ENCODE measurements around the gene CFL1. TPM values are rescaled to one million over a fixed set of nuclear protein-coding genes. Genes with fewer than 3 reads are reported as not detected.
"Not testable (repeated sequence)": the region's sequence is repeated elsewhere in the genome, so short reads cannot be mapped to it uniquely, and the experiment has no call there.

The CFL1 gene
- total RNA-seq, 8 experiments from 2014 or later, result 482 to 1,056 (median 733) TPM

DNA sequence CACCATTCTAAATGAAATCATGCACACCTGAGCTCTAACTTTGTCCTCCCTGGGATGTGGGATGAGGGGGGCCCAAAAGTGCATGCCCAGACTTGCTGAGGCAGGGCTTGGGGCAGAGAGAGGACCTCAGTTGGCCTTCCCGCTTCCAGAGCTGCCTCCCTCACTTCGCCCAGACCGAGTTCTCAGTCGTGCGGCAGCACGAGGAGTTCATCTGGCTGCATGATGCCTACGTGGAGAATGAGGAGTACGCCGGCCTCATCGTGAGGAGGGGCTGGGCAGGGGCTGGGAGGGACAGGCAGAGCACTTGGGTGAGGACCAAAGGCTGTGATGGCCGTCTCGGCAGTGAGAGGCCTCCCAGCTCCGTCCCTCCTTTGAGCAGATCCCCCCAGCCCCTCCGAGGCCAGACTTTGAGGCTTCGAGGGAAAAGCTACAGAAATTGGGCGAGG is 8.2 kb downstream of the CFL1 start:
- H3K4me3 ChIP-seq, result no peak overlapping the region
- peak in 4 of 8 experiments; percentile 0 to 10 (median 7) for ATAC-seq (replicated peaks in 6 of 8)
- H3K4me1 ChIP-seq (replicated peaks in 1 of 2), result no peaks in the 10 kb centered on the region
- no peak overlapping the region for H3K27ac ChIP-seq
- in situ Hi-C loops (cut with MboI; ENCODE audit: low pct_unique_long_range_greater_than_20kb in 2 of 9, low sequenced_read_pairs in 9 of 9, unreplicated experiment in 9 of 9), result no loop called here
- WGBS, 10 experiments, result 0 to 80% (median 59%) methylated on average over 1 to 5 of the region's 16 CpGs; no CpG with 5 or more reads in 4 of the 10 experiments

DNA sequence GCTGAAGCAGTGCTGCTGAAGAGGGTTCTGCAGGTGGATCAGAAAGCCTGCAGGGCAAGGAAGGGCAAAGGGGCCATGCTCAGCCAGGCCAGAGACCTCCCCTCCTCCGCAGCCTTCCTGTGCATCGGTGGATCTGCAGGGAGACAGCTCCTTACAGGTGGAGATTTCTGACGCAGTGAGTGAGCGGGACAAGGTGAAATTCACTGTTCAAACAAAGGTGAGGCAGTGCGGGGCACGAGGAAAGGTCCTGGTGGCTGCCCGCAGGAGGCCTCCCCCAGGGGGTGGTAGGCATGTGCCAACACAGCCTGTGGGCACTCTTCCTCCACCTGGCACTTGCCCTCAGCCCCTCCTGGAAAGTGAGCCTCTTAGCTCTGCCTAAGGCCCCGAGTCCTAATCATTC is 8.6 kb downstream of the CFL1 start:
- H3K4me3 ChIP-seq, result no peak overlapping the region
- no peaks in the 10 kb centered on the region for H3K4me1 ChIP-seq (replicated peaks in 1 of 2)
- ATAC-seq (replicated peaks in 6 of 8), result peak in 2 of 8 experiments; percentile 1 to 5
- H3K27ac ChIP-seq, result no peak overlapping the region
- WGBS, 10 experiments, result 67 to 100% (median 75%) methylated on average over 1 to 6 of the region's 8 CpGs; no CpG with 5 or more reads in 5 of the 10 experiments
- in situ Hi-C loops (cut with MboI; ENCODE audit: low pct_unique_long_range_greater_than_20kb in 2 of 9, low sequenced_read_pairs in 9 of 9, unreplicated experiment in 9 of 9), result no loop called here

DNA sequence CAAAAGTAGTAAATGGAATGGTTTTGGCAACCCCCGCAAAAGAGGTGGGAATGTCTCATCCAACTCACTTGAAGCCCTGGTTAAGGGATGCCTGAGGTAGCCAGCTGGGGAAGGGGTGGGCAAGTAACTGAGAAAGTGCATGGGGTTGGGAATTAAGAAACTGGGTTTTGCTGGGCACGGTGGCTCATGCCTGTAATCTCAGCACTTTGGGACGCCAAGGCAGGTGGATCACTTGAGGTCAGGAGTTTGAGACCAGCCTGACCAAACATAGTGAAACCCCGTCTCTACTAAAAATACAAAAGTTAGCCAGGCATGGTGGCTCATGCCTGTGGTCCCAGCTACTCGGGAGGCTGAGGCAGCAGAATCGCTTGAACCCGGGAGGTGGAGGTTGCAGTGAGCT is 9.3 kb downstream of the CFL1 start:
- ATAC-seq (replicated peaks in 6 of 8); H3K4me3 ChIP-seq; in situ Hi-C loops (cut with MboI; ENCODE audit: low pct_unique_long_range_greater_than_20kb in 2 of 9, low sequenced_read_pairs in 9 of 9, unreplicated experiment in 9 of 9); H3K4me1 ChIP-seq (replicated peaks in 1 of 2); H3K27ac ChIP-seq: not testable (repeated sequence)
- WGBS, 10 experiments, result 0 to 100% (median 68%) methylated on average over 1 to 5 of the region's 7 CpGs; no CpG with 5 or more reads in 4 of the 10 experiments

DNA sequence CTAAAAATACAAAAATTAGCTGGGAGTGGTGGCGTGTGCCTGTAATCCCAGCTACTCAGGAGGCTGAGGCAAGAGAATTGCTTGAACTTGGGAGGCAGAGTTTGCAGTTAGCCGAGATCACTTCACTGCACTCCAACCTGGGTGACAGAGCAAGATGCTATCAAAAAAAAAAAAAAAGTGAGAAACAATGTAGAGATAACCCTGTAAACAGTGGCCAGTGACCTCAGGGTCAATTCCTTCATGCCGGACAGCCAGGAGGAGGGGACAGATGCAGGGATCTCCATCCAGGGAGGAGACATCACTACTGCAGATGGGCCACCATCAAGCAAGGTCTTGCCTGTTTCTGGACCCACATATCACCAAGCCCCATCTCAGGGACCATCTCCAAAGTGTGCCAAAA is 10.2 kb downstream of the CFL1 start:
- H3K4me1 ChIP-seq (replicated peaks in 1 of 2), result no peaks in the 10 kb centered on the region
- in situ Hi-C loops (cut with MboI; ENCODE audit: low pct_unique_long_range_greater_than_20kb in 2 of 9, low sequenced_read_pairs in 9 of 9, unreplicated experiment in 9 of 9), result no loop called here
- H3K4me3 ChIP-seq, result no peak overlapping the region
- ATAC-seq (replicated peaks in 6 of 8), result peak in 1 of 8 experiments; percentile 0
- no peak overlapping the region for H3K27ac ChIP-seq
- WGBS, 10 experiments, result 62 to 100% (median 88%) methylated on average over 1 to 3 of the region's 3 CpGs; no CpG with 5 or more reads in 3 of the 10 experiments

DNA sequence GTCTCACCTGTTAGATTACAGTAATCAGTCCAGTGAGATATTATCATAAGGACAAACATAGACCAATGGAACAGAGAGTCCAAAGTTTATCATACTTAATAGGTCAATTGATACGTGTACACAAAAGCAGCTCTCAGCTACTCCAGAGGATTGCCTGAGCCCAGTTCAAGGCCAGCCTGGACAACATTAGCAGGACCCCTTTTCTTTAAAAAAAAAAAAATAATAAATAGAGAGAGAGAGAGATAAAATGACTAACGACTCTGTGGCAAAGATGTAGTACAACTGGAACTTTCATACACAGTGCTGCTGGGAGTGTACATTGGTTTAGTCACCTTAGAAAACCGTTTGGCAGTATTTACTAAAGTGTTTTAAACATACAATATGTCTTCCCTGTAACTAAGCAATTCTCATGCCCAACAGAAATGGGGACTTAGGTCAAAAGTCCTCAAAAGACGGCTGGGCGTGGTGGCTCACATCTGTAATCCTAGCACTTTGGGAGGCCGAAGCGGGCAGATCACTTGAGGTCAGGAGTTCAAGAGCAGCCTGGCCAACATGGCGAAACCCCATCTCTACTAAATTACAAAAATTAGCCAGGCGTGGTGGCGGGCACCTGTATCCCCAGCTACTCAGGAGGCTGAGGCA is 13.6 kb downstream of the CFL1 start:
- 62 to 94% (median 78%) methylated on average over 1 to 8 of the region's 10 CpGs for WGBS, 10 experiments
- ATAC-seq (replicated peaks in 6 of 8), result no peak
- Histone ChIP-seq H3K4me1 (replicated peaks in 1 of 2) (no peaks in the 10 kb centered on the region), H3K27ac (no peak overlapping the region), H3K4me3 (no peak overlapping the region)
- in situ Hi-C loops (cut with MboI; ENCODE audit: low pct_unique_long_range_greater_than_20kb in 2 of 9, low sequenced_read_pairs in 9 of 9, unreplicated experiment in 9 of 9), result no loop called here

DNA sequence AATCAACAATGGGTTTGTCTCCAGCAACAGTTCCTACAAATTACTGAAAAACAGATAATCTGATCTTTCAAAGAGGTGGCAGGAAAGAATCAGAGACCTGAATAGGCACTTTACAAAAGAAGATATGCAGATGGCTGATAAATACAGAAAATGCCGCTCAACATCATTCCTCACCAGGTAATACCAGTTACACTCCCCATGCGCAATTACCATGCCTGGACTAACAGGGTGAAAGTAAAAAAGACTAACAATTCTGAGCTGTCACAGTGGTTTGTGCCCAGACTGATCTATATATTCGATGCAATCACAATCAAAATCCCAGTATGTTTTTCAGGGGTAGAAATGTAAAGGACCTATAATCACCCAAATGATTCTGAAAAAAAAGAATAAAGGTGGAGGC is 14.2 kb downstream of the CFL1 start:
- Histone ChIP-seq H3K4me3 (no peak overlapping the region), H3K4me1 (replicated peaks in 1 of 2) (no peaks in the 10 kb centered on the region), H3K27ac (no peak overlapping the region)
- 62 to 100% (median 98%) methylated on average over 1 to 3 of the region's 3 CpGs; no CpG with 5 or more reads in 2 of the 10 experiments for WGBS, 10 experiments
- ATAC-seq (replicated peaks in 6 of 8), result no peak
- in situ Hi-C loops (cut with MboI; ENCODE audit: low pct_unique_long_range_greater_than_20kb in 2 of 9, low sequenced_read_pairs in 9 of 9, unreplicated experiment in 9 of 9), result no loop called here

DNA sequence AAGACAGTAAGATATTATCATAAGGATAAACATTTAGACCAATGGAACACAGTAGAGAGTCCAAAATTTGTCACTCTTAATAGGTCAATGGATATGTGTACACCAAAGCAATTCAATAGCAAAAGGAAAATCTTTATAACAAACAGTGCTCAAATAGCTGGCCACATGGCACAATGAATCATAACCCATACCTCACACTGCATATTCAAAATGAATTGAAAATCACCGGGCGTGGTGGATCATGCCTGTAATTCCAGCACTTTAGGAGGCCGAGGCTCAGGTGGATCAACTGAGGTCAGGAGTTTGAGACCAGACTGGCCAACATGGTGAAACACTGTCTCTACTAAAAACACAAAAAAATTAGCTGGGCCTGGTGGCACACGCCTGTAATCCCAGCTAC is 15.8 kb downstream of the CFL1 start:
- ATAC-seq (replicated peaks in 6 of 8), result peak in 3 of 8 experiments; percentile 9 to 88 (median 80)
- Histone ChIP-seq H3K4me3 (no peak overlapping the region), H3K4me1 (replicated peaks in 1 of 2) (no peaks in the 10 kb centered on the region), H3K27ac (no peak overlapping the region)
- WGBS, 10 experiments, result 0 to 100% (median 77%) methylated on average over 1 to 3 of the region's 4 CpGs; no CpG with 5 or more reads in 4 of the 10 experiments
- in situ Hi-C loops (cut with MboI; ENCODE audit: low pct_unique_long_range_greater_than_20kb in 2 of 9, low sequenced_read_pairs in 9 of 9, unreplicated experiment in 9 of 9), result no loop called here

DNA sequence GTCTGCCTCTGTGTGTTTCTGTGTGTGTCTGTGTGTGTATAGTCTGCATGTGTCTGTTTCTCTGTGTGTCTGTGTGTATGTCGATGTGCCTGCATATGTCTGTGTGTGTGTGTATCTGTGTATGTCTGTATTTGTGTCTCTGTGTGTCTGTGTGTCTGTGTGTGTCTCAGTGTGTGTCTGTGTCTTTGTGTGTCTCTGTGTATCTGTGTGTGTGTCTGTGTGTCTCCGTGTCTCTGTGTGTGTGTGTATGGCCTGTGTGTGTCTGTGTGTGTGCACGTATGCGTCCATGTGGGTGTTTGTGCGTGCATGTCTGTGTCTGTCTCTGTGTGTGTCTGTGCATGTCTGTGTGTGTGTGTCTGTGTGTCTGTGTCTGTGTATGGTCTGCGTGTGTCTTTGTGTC is 23.8 kb downstream of the CFL1 start:
- peaks cover 4 to 11% of the 10 kb centered on the region in 2 donors for H3K4me1 ChIP-seq (replicated peaks in 1 of 2)
- WGBS, 10 experiments, result 0 to 20% (median 0%) methylated on average over 1 to 4 of the region's 6 CpGs; no CpG with 5 or more reads in 7 of the 10 experiments
- in situ Hi-C loops (cut with MboI; ENCODE audit: low pct_unique_long_range_greater_than_20kb in 2 of 9, low sequenced_read_pairs in 9 of 9, unreplicated experiment in 9 of 9), result no loop called here
- no peak overlapping the region for H3K27ac ChIP-seq
- H3K4me3 ChIP-seq, result peak overlapping the region; percentile 52 to 72 (median 67)
- peak in 2 of 8 experiments; percentile 8 to 26 for ATAC-seq (replicated peaks in 6 of 8)

DNA sequence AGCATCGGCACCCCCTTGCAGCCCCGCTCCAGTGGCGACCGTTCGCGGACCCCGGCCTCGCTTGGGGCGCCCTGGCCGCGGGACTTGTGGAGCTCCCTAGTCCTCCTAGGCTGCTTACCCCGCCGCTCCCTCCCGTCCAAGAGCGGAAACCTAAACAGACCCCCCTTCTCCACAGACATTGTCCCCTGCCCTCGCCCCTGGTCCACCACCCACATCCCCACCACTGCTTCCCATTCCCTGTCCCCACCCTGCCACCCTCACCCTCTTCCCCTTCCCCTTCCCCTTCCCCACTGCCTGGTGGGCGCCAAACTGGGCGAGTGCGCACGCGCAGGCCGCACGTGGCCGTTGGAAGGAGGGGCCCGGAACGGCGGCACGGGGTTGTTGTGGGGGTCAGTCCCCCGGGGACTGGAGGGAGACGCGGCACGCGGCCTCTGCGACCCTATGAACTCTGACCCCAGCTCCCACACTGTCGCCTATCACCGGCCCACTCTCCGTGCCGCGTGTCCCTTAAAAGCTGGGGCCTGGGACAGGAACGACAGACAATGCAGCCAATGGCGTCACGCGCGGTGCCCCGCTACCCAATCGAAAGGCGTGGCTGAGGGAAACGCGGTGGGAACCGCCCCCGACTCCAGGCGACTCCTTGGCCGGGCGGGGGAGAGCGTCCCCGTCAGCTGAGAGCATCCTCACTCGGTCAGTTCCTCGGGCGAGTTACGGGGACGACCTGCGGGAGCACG is 24.5 kb downstream of the CFL1 start, which contains the start of gene SNX32:
TSS of gene SNX32 (plus strand) at position 667 of the 734 bp plus-strand sequence. CDS start 103 bp downstream, outside the sequence.
- 0 to 7% (median 3%) methylated on average over 3 to 12 of the region's 63 CpGs; no CpG with 5 or more reads in 6 of the 10 experiments for WGBS, 10 experiments

DNA sequence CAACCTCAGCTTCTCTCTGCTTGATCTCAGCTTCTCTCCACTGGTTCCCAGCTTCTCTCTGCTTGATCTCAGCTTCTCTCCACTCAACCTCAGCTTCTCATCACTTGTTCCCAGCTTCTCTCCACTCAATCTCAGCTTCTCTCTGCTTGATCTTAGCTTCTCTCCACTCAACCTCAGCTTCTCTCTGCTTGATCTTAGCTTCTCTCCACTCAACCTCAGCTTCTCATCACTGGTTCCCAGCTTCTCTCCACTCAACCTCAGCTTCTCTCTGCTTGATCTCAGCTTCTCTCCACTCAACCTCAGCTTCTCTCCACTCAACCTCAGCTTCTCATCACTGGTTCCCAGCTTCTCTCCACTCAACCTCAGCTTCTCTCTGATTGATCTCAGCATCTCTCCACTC is 25.7 kb downstream of the CFL1 start:
- H3K27ac ChIP-seq; in situ Hi-C loops (cut with MboI; ENCODE audit: low pct_unique_long_range_greater_than_20kb in 2 of 9, low sequenced_read_pairs in 9 of 9, unreplicated experiment in 9 of 9); H3K4me3 ChIP-seq; ATAC-seq (replicated peaks in 6 of 8): not testable (repeated sequence)
- H3K4me1 ChIP-seq (replicated peaks in 1 of 2), result peaks cover 4 to 11% of the 10 kb centered on the region in 2 donors

More for the DNA sequence above, 24.5 kb downstream of the CFL1 start, which contains the start of gene SNX32:
- Histone ChIP-seq H3K27ac (peak within 1 kb of the TSS in 1 of 2 donors; percentile 32), H3K4me1 (replicated peaks in 1 of 2) (peaks cover 4 to 11% of the 10 kb centered on the region in 2 donors), H3K4me3 (peak within 1 kb of the TSS; percentile 52 to 72 (median 67))
- ATAC-seq (replicated peaks in 6 of 8), result peak; percentile 98 to 100 (median 99)
- in situ Hi-C loops (cut with MboI; ENCODE audit: low pct_unique_long_range_greater_than_20kb in 2 of 9, low sequenced_read_pairs in 9 of 9, unreplicated experiment in 9 of 9), result no loop called here

DNA sequence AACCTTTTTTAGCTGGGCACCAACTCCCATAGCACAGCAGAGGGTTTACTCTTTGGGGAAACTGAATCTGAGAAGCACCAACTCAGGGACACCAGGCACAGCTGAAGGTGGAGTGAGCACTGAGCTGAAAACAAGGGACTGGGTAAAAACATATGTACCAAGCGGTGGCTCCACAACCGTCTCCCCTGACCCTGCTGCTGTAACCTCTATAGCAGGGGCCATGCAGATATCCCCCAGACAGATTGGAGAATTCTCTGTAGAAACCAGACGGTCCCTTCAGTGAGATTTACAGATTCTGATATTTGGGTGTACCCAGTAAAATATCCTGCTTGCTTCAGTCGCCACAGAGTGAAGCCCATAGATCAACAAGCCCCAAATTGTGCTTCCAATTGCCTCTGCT is 28.5 kb downstream of the CFL1 start:
- H3K27ac ChIP-seq, result no peak overlapping the region
- no peak overlapping the region for H3K4me3 ChIP-seq
- WGBS, 10 experiments, result 0 to 80% (median 25%) methylated on average over 1 to 3 of the region's 4 CpGs; no CpG with 5 or more reads in 4 of the 10 experiments
- ATAC-seq (replicated peaks in 6 of 8), result no peak
- peaks cover 1 to 6% of the 10 kb centered on the region in 2 donors for H3K4me1 ChIP-seq (replicated peaks in 1 of 2)
- in situ Hi-C loops (cut with MboI; ENCODE audit: low pct_unique_long_range_greater_than_20kb in 2 of 9, low sequenced_read_pairs in 9 of 9, unreplicated experiment in 9 of 9), result loop anchor here in 1 of 9 experiments (10.0 kb wide), 1 partner anchor 115 kb away; the partner anchor contains the start of gene KAT5

DNA sequence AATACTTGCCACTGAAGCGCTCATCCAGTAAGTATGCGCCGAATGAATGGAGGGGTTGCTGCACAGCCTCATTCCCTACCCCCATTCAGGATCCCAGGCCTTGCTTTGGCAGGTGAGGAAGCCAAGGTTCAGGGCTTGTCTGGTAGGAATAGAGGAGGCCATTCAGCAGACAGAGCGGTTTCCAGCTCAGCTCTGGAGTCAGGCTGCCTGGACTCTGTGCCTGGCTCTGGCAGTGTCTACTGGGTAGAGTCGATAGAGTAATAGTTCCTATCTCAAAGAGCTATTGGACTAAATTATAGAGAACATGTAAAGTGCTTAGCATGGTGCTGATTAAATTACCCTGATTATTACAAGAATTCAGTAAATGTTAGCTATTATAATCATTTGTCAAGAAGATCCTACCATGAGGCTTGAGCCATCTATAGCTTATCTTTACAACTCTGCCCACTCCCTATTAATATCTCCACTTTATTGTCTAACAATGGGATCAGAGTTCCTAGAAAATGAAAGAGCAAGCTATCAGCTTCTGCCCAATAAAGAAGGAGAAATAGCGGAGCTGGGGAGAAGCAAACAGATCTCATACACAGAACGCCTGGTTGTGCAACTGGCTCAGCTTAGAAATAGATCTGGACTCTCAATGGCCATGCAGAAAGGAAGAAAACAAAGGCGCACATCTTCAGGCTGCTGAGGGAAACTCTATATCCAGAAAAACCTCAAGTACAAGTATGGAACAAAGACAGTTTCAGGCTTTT is 30.8 kb downstream of the CFL1 start:
- Histone ChIP-seq H3K4me1 (replicated peaks in 1 of 2) (no peaks in the 10 kb centered on the region), H3K27ac (no peak overlapping the region), H3K4me3 (no peak overlapping the region)
- in situ Hi-C loops (cut with MboI; ENCODE audit: low pct_unique_long_range_greater_than_20kb in 2 of 9, low sequenced_read_pairs in 9 of 9, unreplicated experiment in 9 of 9), result loop anchor here in 1 of 9 experiments (10.0 kb wide), 1 partner anchor 112 kb away; the partner anchor contains the start of gene KAT5
- 60 to 92% (median 79%) methylated on average over 1 to 7 of the region's 8 CpGs; no CpG with 5 or more reads in 1 of the 10 experiments for WGBS, 10 experiments
- ATAC-seq (replicated peaks in 6 of 8), result no peak

Measured in motor neuron (in vitro differentiated cells).